Fibroblast of villous mesenchyme (primary cell): ENCODE measurements around the gene DENND5B. TPM values are rescaled to one million over a fixed set of nuclear protein-coding genes. Genes with fewer than 3 reads are reported as not detected.

Experiments used
- DNase-seq: peaks from one replicate; pipeline ENCODE4 v3.0.0-alpha.2; 2010; ENCODE audit warnings: low read depth
- H3K4me3 ChIP-seq: 2 replicates; pipeline ENCODE4 v1.5.1; 2011; ENCODE audit warnings: low read depth, mild to moderate bottlenecking, low read length
- CTCF ChIP-seq: IDR thresholded peaks from 2 replicates; pipeline ENCODE4 v1.5.1; 2012; ENCODE audit warnings: low read depth, mild to moderate bottlenecking, low read length; ENCODE audit not compliant: insufficient read depth
- total RNA-seq: library from RNA; depleted of rRNA; stranded (reverse); fragments of >200 nt; gene quantifications from 2 replicates; pipeline ENCODE4 v1.2.3, GENCODE V29; 2012

Gene DENND5B
- total RNA-seq, 1 donor = 11.7 TPM

DNA sequence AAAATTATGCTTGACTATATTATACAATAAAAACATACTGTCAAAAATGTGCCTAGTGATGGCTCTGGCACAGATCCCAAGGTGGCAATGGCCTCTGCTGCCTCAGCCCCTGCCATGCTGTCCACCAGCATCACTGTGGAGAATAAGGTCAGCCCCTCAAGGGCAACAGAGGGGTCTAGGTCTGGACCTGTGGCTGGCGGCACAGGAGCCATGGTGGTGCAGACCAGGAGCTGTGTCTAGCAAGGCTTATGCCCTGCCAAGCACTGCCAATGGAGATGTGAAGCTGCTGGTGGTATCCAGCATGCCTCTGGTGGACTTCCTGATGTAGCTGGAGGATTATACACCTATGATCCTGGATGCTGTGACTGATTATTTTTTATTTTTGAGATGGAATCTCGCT, 125.9 kb downstream of the DENND5B start:
- no peak for TF ChIP-seq CTCF
- no peak overlapping the region for H3K4me3 ChIP-seq
- no peak for DNase-seq

DNA sequence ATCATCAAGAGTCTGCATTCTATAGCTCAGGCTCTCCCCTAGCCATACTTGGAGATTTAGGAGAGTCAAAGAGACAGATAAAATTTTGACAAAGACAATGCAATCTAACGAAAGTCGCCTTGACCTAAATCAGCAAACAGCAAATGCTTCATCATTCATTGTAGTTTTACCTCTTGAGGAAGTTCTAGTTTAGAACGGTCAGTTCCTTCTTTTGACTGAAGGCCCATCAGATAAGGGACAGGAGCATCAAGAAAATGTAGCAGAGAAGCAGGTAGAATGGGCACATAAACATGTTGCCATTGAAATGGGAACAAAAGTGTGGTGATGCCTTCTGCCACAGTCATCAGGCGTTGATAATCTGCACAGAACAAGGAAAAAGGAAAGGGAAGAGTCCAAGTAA, 130.9 kb downstream of the DENND5B start:
- DNase-seq = no peak
- no peak for TF ChIP-seq CTCF
- no peak overlapping the region for H3K4me3 ChIP-seq

DNA sequence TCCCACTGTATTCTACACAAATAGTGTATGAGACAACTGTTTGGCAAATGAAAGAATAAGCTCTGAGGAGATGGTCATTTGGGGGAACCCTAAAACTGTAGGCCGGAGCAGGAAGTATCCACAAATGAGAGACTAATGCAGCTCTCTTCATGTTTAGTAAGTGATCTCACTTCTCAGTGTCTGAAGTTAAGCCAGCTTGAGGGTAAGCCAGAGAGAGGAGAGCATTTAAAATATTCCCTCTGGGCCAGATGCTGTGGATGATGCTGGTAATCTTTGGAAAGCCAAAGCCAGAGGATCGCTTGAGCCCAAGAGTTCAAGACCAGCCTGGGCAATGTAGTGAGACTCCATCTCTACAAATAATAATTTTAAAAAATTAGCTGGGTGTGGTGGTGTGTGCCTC, 134.4 kb downstream of the DENND5B start:
- no peak for DNase-seq
- H3K4me3 ChIP-seq = no peak overlapping the region
- no peak for TF ChIP-seq CTCF

DNA sequence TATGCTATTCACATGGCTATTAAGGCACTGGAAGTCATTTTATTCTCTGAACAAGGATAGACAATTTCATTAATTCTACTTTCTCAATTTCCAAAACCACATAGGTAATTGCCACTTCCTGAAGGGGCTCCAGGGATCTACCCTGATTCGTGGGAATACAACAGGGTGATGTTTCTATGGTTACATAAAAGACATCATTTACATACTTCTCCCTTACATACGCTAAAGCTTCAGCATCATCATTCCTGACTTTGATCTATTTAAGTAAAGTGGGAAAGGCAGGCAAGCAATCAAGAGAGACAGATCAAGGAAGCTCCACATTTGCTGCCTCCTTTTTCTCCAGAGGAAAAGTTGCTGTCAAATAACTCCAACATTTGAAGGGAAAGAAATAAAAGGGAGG, 146.2 kb downstream of the DENND5B start:
- no peak overlapping the region for H3K4me3 ChIP-seq
- no peak for DNase-seq
- TF ChIP-seq CTCF = no peak

GRCh38 chr12:31440586-31440985, 150.3 kb downstream of the DENND5B start:
- H3K4me3 ChIP-seq = no peak overlapping the region
- DNase-seq = no peak
- TF ChIP-seq CTCF = no peak

DNA sequence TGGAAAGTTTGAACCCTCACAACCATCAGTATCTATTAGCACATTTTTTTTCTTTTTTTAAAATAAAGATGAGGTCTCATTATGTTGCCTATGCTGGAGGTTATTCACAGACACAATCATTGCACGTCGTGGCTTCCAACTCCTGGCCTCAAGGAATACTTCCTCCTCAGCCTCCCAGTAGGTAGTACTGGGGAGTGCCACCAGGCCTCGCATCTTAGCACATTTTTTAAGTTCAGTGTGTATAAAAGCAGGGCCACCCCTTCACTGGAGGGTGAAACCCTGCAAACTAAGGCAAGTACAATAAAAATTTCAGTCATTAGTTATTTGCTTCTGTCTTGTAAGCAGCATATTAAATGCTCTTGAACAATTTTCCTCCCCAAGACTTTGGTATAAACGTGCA, 150.8 kb downstream of the DENND5B start:
- no peak for DNase-seq
- no peak overlapping the region for H3K4me3 ChIP-seq
- TF ChIP-seq CTCF = no peak

- no peak for TF ChIP-seq CTCF
- no peak overlapping the region for H3K4me3 ChIP-seq
- peak; percentile 53 for DNase-seq
These were observed 159.2 kb downstream of the DENND5B start for GRCh38 chr12:31431721-31432240.
